Measurements from ENCODE around the gene TMC6. TPM values are rescaled to one million over a fixed set of nuclear protein-coding genes. Genes with fewer than 3 reads are reported as not detected.

Gene TMC6
- total RNA-seq, 1 donor from 2014 or later, result 292 TPM

GRCh38 chr17:78130090-78130436 lies 1.5 kb upstream of the TMC6 start:
- no peak for TF ChIP-seq CTCF (IDR thresholded peaks at IDR 0.05; ENCODE audit: unreplicated experiment)
- Mint-ChIP-seq H3K4me1 (ENCODE audit: unreplicated experiment) (peaks cover 39% of the 10 kb centered on the region), H3K27me3 (ENCODE audit: unreplicated experiment) (peaks cover 6% of the 10 kb centered on the region), H3K4me3 (ENCODE audit: unreplicated experiment) (no peak overlapping the region), H3K27ac (ENCODE audit: unreplicated experiment) (peak overlapping the region; percentile 48), H3K9me3 (ENCODE audit: unreplicated experiment) (no peaks in the 10 kb centered on the region), H3K36me3 (ENCODE audit: low read depth, unreplicated experiment) (peaks cover 9% of the 10 kb centered on the region)
- DNase-seq (ENCODE audit: low spot score), result no peak

GRCh38 chr17:78129351-78130089 lies 965 bp upstream of the TMC6 start:
- Mint-ChIP-seq H3K9me3 (ENCODE audit: unreplicated experiment) (no peaks in the 10 kb centered on the region), H3K36me3 (ENCODE audit: low read depth, unreplicated experiment) (peaks cover 8% of the 10 kb centered on the region), H3K27ac (ENCODE audit: unreplicated experiment) (no peak overlapping the region), H3K27me3 (ENCODE audit: unreplicated experiment) (peaks cover 5% of the 10 kb centered on the region), H3K4me3 (ENCODE audit: unreplicated experiment) (peak overlapping the region; percentile 95), H3K4me1 (ENCODE audit: unreplicated experiment) (peaks cover 39% of the 10 kb centered on the region)
- TF ChIP-seq CTCF (IDR thresholded peaks at IDR 0.05; ENCODE audit: unreplicated experiment), result no peak
- DNase-seq (ENCODE audit: low spot score), result no peak

- Mint-ChIP-seq H3K4me1 (ENCODE audit: unreplicated experiment) (peaks cover 38% of the 10 kb centered on the region), H3K4me3 (ENCODE audit: unreplicated experiment) (peak overlapping the region; percentile 93), H3K36me3 (ENCODE audit: low read depth, unreplicated experiment) (peaks cover 9% of the 10 kb centered on the region), H3K27ac (ENCODE audit: unreplicated experiment) (no peak overlapping the region), H3K9me3 (ENCODE audit: unreplicated experiment) (no peaks in the 10 kb centered on the region), H3K27me3 (ENCODE audit: unreplicated experiment) (peaks cover 1% of the 10 kb centered on the region)
- TF ChIP-seq CTCF (IDR thresholded peaks at IDR 0.05; ENCODE audit: unreplicated experiment), result no peak
- DNase-seq (ENCODE audit: low spot score), result no peak
Measured at GRCh38 chr17:78127888-78128550, 536 bp downstream of the TMC6 start.

- H3K4me1 Mint-ChIP-seq (ENCODE audit: unreplicated experiment), result peaks cover 36% of the 10 kb centered on the region
- H3K4me3 Mint-ChIP-seq (ENCODE audit: unreplicated experiment), result peak overlapping the region; percentile 93
- H3K27ac Mint-ChIP-seq (ENCODE audit: unreplicated experiment), result peak overlapping the region; percentile 81
- peaks cover 15% of the 10 kb centered on the region for H3K36me3 Mint-ChIP-seq (ENCODE audit: low read depth, unreplicated experiment)
- no peaks in the 10 kb centered on the region for H3K9me3 Mint-ChIP-seq (ENCODE audit: unreplicated experiment)
- no peak for TF ChIP-seq CTCF (IDR thresholded peaks at IDR 0.05; ENCODE audit: unreplicated experiment)
- peaks cover 1% of the 10 kb centered on the region for H3K27me3 Mint-ChIP-seq (ENCODE audit: unreplicated experiment)
- DNase-seq (ENCODE audit: low spot score), result peak; percentile 53
Measured at GRCh38 chr17:78127239-78127887, 1.2 kb downstream of the TMC6 start.

GRCh38 chr17:78126895-78127238 lies 1.7 kb downstream of the TMC6 start:
- H3K36me3 Mint-ChIP-seq (ENCODE audit: low read depth, unreplicated experiment), result peaks cover 15% of the 10 kb centered on the region
- peaks cover 36% of the 10 kb centered on the region for H3K4me1 Mint-ChIP-seq (ENCODE audit: unreplicated experiment)
- DNase-seq (ENCODE audit: low spot score), result no peak
- H3K27me3 Mint-ChIP-seq (ENCODE audit: unreplicated experiment), result peaks cover 1% of the 10 kb centered on the region
- no peak for TF ChIP-seq CTCF (IDR thresholded peaks at IDR 0.05; ENCODE audit: unreplicated experiment)
- H3K9me3 Mint-ChIP-seq (ENCODE audit: unreplicated experiment), result no peaks in the 10 kb centered on the region
- peak overlapping the region; percentile 81 for H3K27ac Mint-ChIP-seq (ENCODE audit: unreplicated experiment)
- H3K4me3 Mint-ChIP-seq (ENCODE audit: unreplicated experiment), result peak overlapping the region; percentile 93

Data from endothelial cell (in vitro differentiated cells).